H1 (cell line): ENCODE measurements around the gene CEACAM7. TPM values are rescaled to one million over a fixed set of nuclear protein-coding genes. Genes with fewer than 3 reads are reported as not detected.

Experiments used
- BACH1 ChIP-seq: IDR thresholded peaks from 2 replicates; pipeline ENCODE4 v1.6.1; 2012; ENCODE audit warnings: low read length, improper control_type of control experiment
- CHD1 ChIP-seq: IDR thresholded peaks from 2 replicates; pipeline ENCODE4 v1.6.1; 2012; ENCODE audit warnings: low read depth, low read length, improper control_type of control experiment
- JUND ChIP-seq: IDR thresholded peaks from 2 replicates; pipeline ENCODE4 v1.6.1; 2011; ENCODE audit warnings: mild to moderate bottlenecking, improper control_type of control experiment, low read length
- KDM5A ChIP-seq: fragments of 200-600 bp; IDR thresholded peaks from 2 replicates; pipeline ENCODE4 v1.7.1; 2012; ENCODE audit warnings: mild to moderate bottlenecking, low read length, inconsistent platforms, mixed read lengths
- MAFK ChIP-seq: IDR thresholded peaks from 2 replicates; pipeline ENCODE4 v1.6.1; 2012; ENCODE audit warnings: low read depth, mild to moderate bottlenecking, improper control_type of control experiment, low read length
- NRF1 ChIP-seq: IDR thresholded peaks from 2 replicates; pipeline ENCODE4 v1.6.1; 2011; ENCODE audit warnings: mild to moderate bottlenecking, low read depth, low read length, improper control_type of control experiment
- SAP30 ChIP-seq: fragments of 300-600 bp; sonication (generic); IDR thresholded peaks from 2 replicates; pipeline ENCODE4 v1.7.1; 2012; ENCODE audit warnings: low read length, moderate library complexity, mild to moderate bottlenecking, inconsistent platforms; ENCODE audit not compliant: insufficient read depth, insufficient replicate concordance
- SIRT6 ChIP-seq: IDR thresholded peaks from one replicate; pipeline ENCODE4 v1.7.1; 2012; ENCODE audit warnings: low read length, inconsistent platforms
- TBP ChIP-seq: IDR thresholded peaks from 2 replicates; pipeline ENCODE4 v1.6.1; 2011; ENCODE audit warnings: low read depth, low read length, improper control_type of control experiment
- ZNF274 ChIP-seq: IDR thresholded peaks from 2 replicates; pipeline ENCODE4 v1.7.0; 2012; ENCODE audit warnings: low read length, borderline replicate concordance; ENCODE audit errors: extremely low read depth
- polyA plus RNA-seq, 7 experiments: library from polyadenylated mRNA; depleted of rRNA in 3 of 7; stranded (reverse) in 5 of 7; unstranded in 2 of 7; fragments of >200 nt in 5 of 7; fragments of 200-250 nt in 2 of 7; gene quantifications; 1 replicate in 5 of 7; 2 replicates in 1 of 7; 4 replicates in 1 of 7; pipeline versions ENCODE4 v1.2.1 to v1.2.3, GENCODE V29; 2011 to 2013; ENCODE audit warnings: missing spikeins in 2 of 7, mixed read lengths in 2 of 7
- total RNA-seq: library from RNA; stranded (reverse); fragmentation: NEBNext Ultra II Directional; extraction: Animal tissue kit (Norgen Biotek cat#: 25700); gene quantifications from 2 replicates; pipeline ENCODE4 v1.2.1, GENCODE V29; 2021
- TF ChIP-seq, protein P1 (sequence below): fragments of 300-600 bp; sonication (generic); IDR thresholded peaks from 2 replicates; pipeline ENCODE4 v1.7.1; 2012; ENCODE audit warnings: low read length, moderate library complexity, mild to moderate bottlenecking, inconsistent platforms; ENCODE audit not compliant: insufficient replicate concordance
- TF ChIP-seq, protein P2 (sequence below): IDR thresholded peaks from 2 replicates; pipeline ENCODE4 v1.6.1; 2012; ENCODE audit warnings: inconsistent platforms

Gene CEACAM7
- total and polyA plus RNA-seq, 2 of the 8 experiments (the other 6 are each of a cell fraction or from before 2014, with no cell fraction given), result not detected

DNA sequence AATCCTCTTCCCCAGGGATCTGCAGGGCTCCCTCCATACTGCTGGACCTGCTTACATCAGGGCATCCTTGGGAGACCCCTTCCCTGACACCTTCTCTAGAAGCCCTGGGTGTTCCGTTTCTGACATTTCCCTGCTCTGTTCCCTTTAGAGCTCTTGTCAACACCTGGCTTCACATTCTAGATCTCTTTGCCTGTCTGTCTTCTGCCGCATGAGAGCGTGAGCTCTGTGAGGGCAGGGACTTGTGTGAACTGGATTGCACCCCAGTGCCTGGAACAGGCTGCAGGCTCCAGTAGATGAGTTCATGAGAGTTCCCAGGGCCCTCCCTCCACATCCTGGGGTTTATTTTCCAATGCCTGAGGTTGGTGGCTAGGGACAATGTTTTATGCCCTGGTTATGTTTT lies 651 bp downstream of the CEACAM7 start (continued):
- TF ChIP-seq, protein P1, sequence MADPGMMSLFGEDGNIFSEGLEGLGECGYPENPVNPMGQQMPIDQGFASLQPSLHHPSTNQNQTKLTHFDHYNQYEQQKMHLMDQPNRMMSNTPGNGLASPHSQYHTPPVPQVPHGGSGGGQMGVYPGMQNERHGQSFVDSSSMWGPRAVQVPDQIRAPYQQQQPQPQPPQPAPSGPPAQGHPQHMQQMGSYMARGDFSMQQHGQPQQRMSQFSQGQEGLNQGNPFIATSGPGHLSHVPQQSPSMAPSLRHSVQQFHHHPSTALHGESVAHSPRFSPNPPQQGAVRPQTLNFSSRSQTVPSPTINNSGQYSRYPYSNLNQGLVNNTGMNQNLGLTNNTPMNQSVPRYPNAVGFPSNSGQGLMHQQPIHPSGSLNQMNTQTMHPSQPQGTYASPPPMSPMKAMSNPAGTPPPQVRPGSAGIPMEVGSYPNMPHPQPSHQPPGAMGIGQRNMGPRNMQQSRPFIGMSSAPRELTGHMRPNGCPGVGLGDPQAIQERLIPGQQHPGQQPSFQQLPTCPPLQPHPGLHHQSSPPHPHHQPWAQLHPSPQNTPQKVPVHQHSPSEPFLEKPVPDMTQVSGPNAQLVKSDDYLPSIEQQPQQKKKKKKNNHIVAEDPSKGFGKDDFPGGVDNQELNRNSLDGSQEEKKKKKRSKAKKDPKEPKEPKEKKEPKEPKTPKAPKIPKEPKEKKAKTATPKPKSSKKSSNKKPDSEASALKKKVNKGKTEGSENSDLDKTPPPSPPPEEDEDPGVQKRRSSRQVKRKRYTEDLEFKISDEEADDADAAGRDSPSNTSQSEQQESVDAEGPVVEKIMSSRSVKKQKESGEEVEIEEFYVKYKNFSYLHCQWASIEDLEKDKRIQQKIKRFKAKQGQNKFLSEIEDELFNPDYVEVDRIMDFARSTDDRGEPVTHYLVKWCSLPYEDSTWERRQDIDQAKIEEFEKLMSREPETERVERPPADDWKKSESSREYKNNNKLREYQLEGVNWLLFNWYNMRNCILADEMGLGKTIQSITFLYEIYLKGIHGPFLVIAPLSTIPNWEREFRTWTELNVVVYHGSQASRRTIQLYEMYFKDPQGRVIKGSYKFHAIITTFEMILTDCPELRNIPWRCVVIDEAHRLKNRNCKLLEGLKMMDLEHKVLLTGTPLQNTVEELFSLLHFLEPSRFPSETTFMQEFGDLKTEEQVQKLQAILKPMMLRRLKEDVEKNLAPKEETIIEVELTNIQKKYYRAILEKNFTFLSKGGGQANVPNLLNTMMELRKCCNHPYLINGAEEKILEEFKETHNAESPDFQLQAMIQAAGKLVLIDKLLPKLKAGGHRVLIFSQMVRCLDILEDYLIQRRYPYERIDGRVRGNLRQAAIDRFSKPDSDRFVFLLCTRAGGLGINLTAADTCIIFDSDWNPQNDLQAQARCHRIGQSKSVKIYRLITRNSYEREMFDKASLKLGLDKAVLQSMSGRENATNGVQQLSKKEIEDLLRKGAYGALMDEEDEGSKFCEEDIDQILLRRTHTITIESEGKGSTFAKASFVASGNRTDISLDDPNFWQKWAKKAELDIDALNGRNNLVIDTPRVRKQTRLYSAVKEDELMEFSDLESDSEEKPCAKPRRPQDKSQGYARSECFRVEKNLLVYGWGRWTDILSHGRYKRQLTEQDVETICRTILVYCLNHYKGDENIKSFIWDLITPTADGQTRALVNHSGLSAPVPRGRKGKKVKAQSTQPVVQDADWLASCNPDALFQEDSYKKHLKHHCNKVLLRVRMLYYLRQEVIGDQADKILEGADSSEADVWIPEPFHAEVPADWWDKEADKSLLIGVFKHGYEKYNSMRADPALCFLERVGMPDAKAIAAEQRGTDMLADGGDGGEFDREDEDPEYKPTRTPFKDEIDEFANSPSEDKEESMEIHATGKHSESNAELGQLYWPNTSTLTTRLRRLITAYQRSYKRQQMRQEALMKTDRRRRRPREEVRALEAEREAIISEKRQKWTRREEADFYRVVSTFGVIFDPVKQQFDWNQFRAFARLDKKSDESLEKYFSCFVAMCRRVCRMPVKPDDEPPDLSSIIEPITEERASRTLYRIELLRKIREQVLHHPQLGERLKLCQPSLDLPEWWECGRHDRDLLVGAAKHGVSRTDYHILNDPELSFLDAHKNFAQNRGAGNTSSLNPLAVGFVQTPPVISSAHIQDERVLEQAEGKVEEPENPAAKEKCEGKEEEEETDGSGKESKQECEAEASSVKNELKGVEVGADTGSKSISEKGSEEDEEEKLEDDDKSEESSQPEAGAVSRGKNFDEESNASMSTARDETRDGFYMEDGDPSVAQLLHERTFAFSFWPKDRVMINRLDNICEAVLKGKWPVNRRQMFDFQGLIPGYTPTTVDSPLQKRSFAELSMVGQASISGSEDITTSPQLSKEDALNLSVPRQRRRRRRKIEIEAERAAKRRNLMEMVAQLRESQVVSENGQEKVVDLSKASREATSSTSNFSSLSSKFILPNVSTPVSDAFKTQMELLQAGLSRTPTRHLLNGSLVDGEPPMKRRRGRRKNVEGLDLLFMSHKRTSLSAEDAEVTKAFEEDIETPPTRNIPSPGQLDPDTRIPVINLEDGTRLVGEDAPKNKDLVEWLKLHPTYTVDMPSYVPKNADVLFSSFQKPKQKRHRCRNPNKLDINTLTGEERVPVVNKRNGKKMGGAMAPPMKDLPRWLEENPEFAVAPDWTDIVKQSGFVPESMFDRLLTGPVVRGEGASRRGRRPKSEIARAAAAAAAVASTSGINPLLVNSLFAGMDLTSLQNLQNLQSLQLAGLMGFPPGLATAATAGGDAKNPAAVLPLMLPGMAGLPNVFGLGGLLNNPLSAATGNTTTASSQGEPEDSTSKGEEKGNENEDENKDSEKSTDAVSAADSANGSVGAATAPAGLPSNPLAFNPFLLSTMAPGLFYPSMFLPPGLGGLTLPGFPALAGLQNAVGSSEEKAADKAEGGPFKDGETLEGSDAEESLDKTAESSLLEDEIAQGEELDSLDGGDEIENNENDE, result no peak
- no peak for TF ChIP-seq TBP
- no peak for TF ChIP-seq BACH1
- no peak for TF ChIP-seq JUND
- TF ChIP-seq, protein P2, sequence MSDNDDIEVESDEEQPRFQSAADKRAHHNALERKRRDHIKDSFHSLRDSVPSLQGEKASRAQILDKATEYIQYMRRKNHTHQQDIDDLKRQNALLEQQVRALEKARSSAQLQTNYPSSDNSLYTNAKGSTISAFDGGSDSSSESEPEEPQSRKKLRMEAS, result no peak
- TF ChIP-seq NRF1, result no peak
- TF ChIP-seq MAFK, result no peak
- TF ChIP-seq ZNF274, result no peak
- no peak for TF ChIP-seq SAP30
- no peak for TF ChIP-seq CHD1
- no peak for TF ChIP-seq KDM5A
- no peak for TF ChIP-seq SIRT6
